Liver (tissue), 9 donors: ENCODE measurements around the gene PALLD. TPM values are rescaled to one million over a fixed set of nuclear protein-coding genes. Genes with fewer than 3 reads are reported as not detected.

Experiments
- DNase-seq: peaks from one replicate; pipeline ENCODE4 v3.0.0-alpha.2; 2017; ENCODE audit warnings: low spot score
- H3K27ac ChIP-seq, 2 donors: one replicate each; pipeline ENCODE4 v1.7.0; 2013; ENCODE audit warnings: inconsistent platforms in 2 of 2, low read length in 2 of 2, control low read depth in 1 of 2, low read depth in 1 of 2, mild to moderate bottlenecking in 1 of 2
- H3K27me3 ChIP-seq, 4 donors: one replicate each; pipeline versions ENCODE4 v1.6.1 to v1.7.0; 2013; ENCODE audit warnings: low read length in 3 of 4, inconsistent platforms in 1 of 4, mild to moderate bottlenecking in 1 of 4, moderate library complexity in 1 of 4; ENCODE audit not compliant: control insufficient read depth in 4 of 4, insufficient read depth in 4 of 4
- H3K36me3 ChIP-seq, 4 donors: one replicate each; pipeline versions ENCODE4 v1.6.1 to v1.7.0; 2013; ENCODE audit warnings: low read length in 3 of 4, mild to moderate bottlenecking in 3 of 4, low read depth in 1 of 4, moderate library complexity in 1 of 4; ENCODE audit not compliant: control insufficient read depth in 4 of 4, insufficient read depth in 3 of 4
- H3K4me1 ChIP-seq, 4 donors: one replicate each; pipeline versions ENCODE4 v1.6.1 to v1.7.0; 2013; ENCODE audit warnings: low read length in 3 of 4, mild to moderate bottlenecking in 3 of 4, moderate library complexity in 1 of 4; ENCODE audit not compliant: control insufficient read depth in 4 of 4, insufficient read depth in 4 of 4
- H3K4me3 ChIP-seq, 3 donors: one replicate each; pipeline versions ENCODE4 v1.6.1 to v1.7.0; 2013; ENCODE audit warnings: low read length in 3 of 3, control low read depth in 1 of 3, low read depth in 1 of 3, mild to moderate bottlenecking in 1 of 3
- H3K9ac ChIP-seq, 2 donors: one replicate each; pipeline ENCODE4 v1.7.0; 2013; ENCODE audit warnings: low read length in 2 of 2, mild to moderate bottlenecking in 2 of 2, moderate library complexity in 2 of 2, control low read depth in 1 of 2, low read depth in 1 of 2
- H3K9me3 ChIP-seq, 4 donors: one replicate each; pipeline versions ENCODE4 v1.6.1 to v1.7.0; 2013; ENCODE audit warnings: low read length in 3 of 4; ENCODE audit not compliant: control insufficient read depth in 4 of 4
- EGR1 ChIP-seq, 2 donors: IDR thresholded peaks; 2 replicates each; pipeline ENCODE4 v1.6.1; 2016 to 2018; ENCODE audit warnings: antibody characterized with exemption in 2 of 2, low read depth in 2 of 2
- FOXA2 ChIP-seq: IDR thresholded peaks from 2 replicates; pipeline ENCODE4 v1.6.1; 2016; ENCODE audit warnings: antibody characterized with exemption
- REST ChIP-seq: IDR thresholded peaks from 2 replicates; pipeline ENCODE4 v1.6.1; 2016; ENCODE audit warnings: antibody characterized with exemption, mild to moderate bottlenecking
- RXRA ChIP-seq, 2 donors: IDR thresholded peaks; 2 replicates each; pipeline ENCODE4 v1.6.1; 2017 to 2018; ENCODE audit warnings: antibody characterized with exemption in 2 of 2, mild to moderate bottlenecking in 1 of 2
- SP1 ChIP-seq: IDR thresholded peaks from 2 replicates; pipeline ENCODE4 v1.6.1; 2018; ENCODE audit warnings: antibody characterized with exemption, mild to moderate bottlenecking
- TAF1 ChIP-seq: conservative IDR thresholded peaks from 2 replicates; pipeline ENCODE4 v1.6.1; 2016; ENCODE audit warnings: antibody characterized with exemption, mild to moderate bottlenecking
- YY1 ChIP-seq: IDR thresholded peaks from 2 replicates; pipeline ENCODE4 v1.6.1; 2016; ENCODE audit warnings: antibody characterized with exemption, mild to moderate bottlenecking
- WGBS: extraction: QIAGEN DNeasy Blood & Tissue Kit; methylation state at CpG from one replicate; pipeline ENCODE4 v1.1.7; 2013; 5-methylcytosine and 5-hydroxymethylcytosine counted together
- polyA plus RNA-seq, 2 donors: library from polyadenylated mRNA; stranded (reverse) in 1 of 2; unstranded in 1 of 2; fragments of 200-250 nt in 1 of 2; fragments of >200 nt in 1 of 2; fragmentation: Nextera tagmentation in 1 of 2; extraction: Ambion mirVana in 1 of 2; gene quantifications; one replicate each; pipeline versions ENCODE4 v1.2.1 to v1.2.3, GENCODE V29; 2013 to 2015
- total RNA-seq, 2 donors: library from RNA; depleted of rRNA; stranded (reverse); fragments of >200 nt; gene quantifications; one replicate each; pipeline ENCODE4 v1.2.3, GENCODE V29; 2014
- TF ChIP-seq, protein P1 (sequence below): IDR thresholded peaks from 2 replicates; pipeline ENCODE4 v1.6.1; 2016; ENCODE audit warnings: antibody characterized with exemption
- donor health status: healthy.
- donor health status: healthy.
- donor health status: healthy.
- donor health status: healthy.
- donor health status: healthy.

The PALLD gene
- total and polyA plus RNA-seq, 4 donors = 9.0 to 26.3 (median 14.7) TPM

GRCh38 chr4:168679397-168679796 lies 182.5 kb downstream of the PALLD start (continued):
- TF ChIP-seq REST = no peak
- TF ChIP-seq, protein P1, sequence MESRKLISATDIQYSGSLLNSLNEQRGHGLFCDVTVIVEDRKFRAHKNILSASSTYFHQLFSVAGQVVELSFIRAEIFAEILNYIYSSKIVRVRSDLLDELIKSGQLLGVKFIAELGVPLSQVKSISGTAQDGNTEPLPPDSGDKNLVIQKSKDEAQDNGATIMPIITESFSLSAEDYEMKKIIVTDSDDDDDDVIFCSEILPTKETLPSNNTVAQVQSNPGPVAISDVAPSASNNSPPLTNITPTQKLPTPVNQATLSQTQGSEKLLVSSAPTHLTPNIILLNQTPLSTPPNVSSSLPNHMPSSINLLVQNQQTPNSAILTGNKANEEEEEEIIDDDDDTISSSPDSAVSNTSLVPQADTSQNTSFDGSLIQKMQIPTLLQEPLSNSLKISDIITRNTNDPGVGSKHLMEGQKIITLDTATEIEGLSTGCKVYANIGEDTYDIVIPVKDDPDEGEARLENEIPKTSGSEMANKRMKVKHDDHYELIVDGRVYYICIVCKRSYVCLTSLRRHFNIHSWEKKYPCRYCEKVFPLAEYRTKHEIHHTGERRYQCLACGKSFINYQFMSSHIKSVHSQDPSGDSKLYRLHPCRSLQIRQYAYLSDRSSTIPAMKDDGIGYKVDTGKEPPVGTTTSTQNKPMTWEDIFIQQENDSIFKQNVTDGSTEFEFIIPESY = no peak

GRCh38 chr4:168679819-168680218 lies 183.0 kb downstream of the PALLD start:
- Histone ChIP-seq H3K4me3 (no peak overlapping the region), H3K4me1 (no peaks in the 10 kb centered on the region), H3K9me3 (no peaks in the 10 kb centered on the region), H3K36me3 (no peaks in the 10 kb centered on the region), H3K9ac (no peak overlapping the region), H3K27me3 (no peaks in the 10 kb centered on the region), H3K27ac (no peak overlapping the region)
- TF ChIP-seq SP1 = no peak
- no peak for TF ChIP-seq TAF1
- no peak for TF ChIP-seq RXRA (IDR thresholded peaks at IDR 0.05)
- 78% methylated on average over 4 of the region's 4 CpGs for WGBS
- no peak for DNase-seq

DNA sequence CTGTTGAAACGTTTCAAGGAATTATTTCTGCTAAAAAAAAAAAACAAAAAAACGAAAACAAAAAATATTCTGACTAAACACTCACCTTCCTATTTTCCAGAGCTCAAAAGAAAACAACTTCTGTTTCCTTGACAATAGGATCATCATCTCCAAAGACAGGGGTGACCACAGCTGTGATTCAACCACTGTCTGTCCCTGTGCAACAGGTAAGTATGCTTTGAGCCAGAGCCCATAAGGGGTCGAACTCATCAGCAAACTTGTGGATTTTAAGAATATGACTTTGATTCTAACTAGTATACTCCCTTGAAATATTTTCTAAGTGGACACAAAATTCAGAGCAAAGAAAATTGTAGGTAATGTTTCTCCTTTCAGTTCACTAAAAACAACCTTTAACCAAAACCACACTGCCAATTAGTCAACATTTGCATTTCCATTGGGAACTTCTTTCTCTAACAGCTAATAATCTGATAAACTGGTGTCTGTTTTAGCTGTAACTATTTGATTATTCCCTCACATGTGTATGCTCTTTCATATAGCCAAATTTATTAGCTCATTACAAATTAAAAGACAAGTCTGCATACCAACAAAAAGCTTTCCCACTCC lies 186.1 kb downstream of the PALLD start:
- H3K4me1 ChIP-seq = no peaks in the 10 kb centered on the region

More for the DNA sequence above, 186.1 kb downstream of the PALLD start:
- TF ChIP-seq EGR1 (IDR thresholded peaks at IDR 0.05; ENCODE audit: low read depth in 2 of 2) (no peak), FOXA2 (no peak), YY1 (no peak)
- TF ChIP-seq, protein P1 = no peak
- Histone ChIP-seq H3K9ac (no peak overlapping the region), H3K27ac (no peak overlapping the region), H3K9me3 (no peaks in the 10 kb centered on the region), H3K27me3 (no peaks in the 10 kb centered on the region), H3K4me3 (no peak overlapping the region), H3K36me3 (no peaks in the 10 kb centered on the region)
- WGBS = 78% methylated on average over 3 of the region's 3 CpGs
- no peak for DNase-seq
